ENCODE measurements around the gene CD2. TPM values are rescaled to one million over a fixed set of nuclear protein-coding genes. Genes with fewer than 3 reads are reported as not detected.

Gene CD2
- total and polyA plus RNA-seq, 2 of the 8 experiments (the other 6 are each of a cell fraction or from before 2014, with no cell fraction given): not detected

DNA sequence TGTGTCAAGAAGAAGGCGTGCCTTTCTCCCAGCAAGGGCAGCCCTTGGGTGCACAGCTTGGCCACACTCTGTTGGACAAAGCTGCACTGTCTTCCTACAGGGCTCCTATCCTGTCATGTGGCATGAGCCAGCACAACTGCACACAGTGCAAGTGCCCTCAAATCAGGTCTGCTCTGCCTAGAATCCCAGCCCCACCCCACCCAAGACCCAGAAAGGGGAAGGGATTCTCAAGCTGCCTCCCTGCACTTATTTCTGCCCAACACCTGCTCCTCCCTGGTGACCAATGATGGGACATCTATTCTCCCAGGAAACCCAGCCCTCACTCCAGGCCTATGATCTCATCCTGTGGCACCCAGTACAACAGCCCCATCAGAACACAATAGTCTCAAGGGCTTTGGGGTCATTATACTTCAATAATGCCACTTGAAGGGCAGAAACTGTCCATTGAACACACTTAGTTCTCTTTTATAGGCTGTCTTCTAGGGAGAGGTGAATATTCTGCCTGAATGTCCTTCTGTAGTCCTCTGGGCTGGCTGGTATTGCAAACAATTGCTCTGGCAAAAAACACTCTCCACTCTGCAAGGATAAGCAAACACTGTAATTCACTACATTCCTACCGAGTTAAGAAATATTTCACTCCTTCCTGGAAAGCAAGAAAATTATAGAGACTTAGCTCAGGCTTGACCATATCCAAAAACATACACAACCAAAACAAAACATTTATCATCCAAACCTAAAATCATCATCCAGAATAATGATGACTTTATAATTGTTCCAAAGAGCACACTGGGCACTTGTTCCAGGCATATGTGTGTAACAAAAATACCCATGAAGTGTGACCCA lies 43.6 kb upstream of the CD2 start:
- Histone ChIP-seq H2BK15ac (ENCODE audit: low read length) (peak overlapping the region; percentile 85; the same call in 1 of the 2 replicates), H2BK12ac (ENCODE audit: low read depth, low read length) (peak overlapping the region; percentile 71; the same call in 1 of the 2 replicates), H3K14ac (ENCODE audit: insufficient read length) (no peak overlapping the region), H2AFZ (ENCODE audit: low read length) (peak overlapping the region; percentile 17; the same call in 1 of the 2 replicates), H3K9me3 (ENCODE audit: insufficient read depth in 2 of 2, low read depth in 1 of 2, low read length in 1 of 2) (peaks cover 0 to 9% of the 10 kb centered on the region in 2 experiments; a peak in 1 of 4 replicates), H3K79me1 (ENCODE audit: low read depth, low read length) (no peaks in the 10 kb centered on the region), H3K27ac (ENCODE audit: low read depth, low read length) (no peak overlapping the region), H3K23ac (ENCODE audit: insufficient read length) (no peak overlapping the region), H2AK5ac (ENCODE audit: low read depth, low read length) (peak overlapping the region; percentile 91; the same call in 1 of the 2 replicates), H3K4me3 (ENCODE audit: extremely low read depth in 1 of 4, insufficient read depth in 2 of 4, low read depth in 3 of 4, low read length in 4 of 4) (no peak overlapping the region), H3K56ac (replicated peaks; ENCODE audit: insufficient read length, low read depth, low read length) (no peak overlapping the region), H3K9ac (replicated peaks in 1 of 4; ENCODE audit: extremely low read depth in 1 of 4, low read depth in 3 of 4, low read length in 3 of 4) (no peak overlapping the region), H2BK5ac (ENCODE audit: low read depth, low read length) (peak overlapping the region; percentile 72; the same call in 1 of the 2 replicates), H4K5ac (ENCODE audit: insufficient read length, low read depth, low read length) (no peak overlapping the region), H3K4ac (replicated peaks; ENCODE audit: insufficient read length, low read depth, low read length) (no peak overlapping the region), H4K8ac (ENCODE audit: extremely low read depth, insufficient read depth, low read length) (no peak overlapping the region; the same call in 1 of the 2 replicates), H3K23me2 (ENCODE audit: low read depth, low read length) (no peaks in the 10 kb centered on the region), H3K4me1 (replicated peaks in 1 of 4; ENCODE audit: control insufficient read depth in 3 of 4, insufficient read depth in 4 of 4, low read length in 3 of 4) (peaks cover 6 to 22% (median 9%) of the 10 kb centered on the region in 4 experiments), H2BK120ac (replicated peaks; ENCODE audit: low read depth, low read length) (peak overlapping the region; percentile 24), H3K4me2 (ENCODE audit: insufficient read depth in 1 of 2, low read depth in 2 of 2, low read length in 2 of 2) (no peak overlapping the region), H3K27me3 (replicated peaks in 1 of 4; ENCODE audit: control insufficient read depth in 3 of 4, extremely low read depth in 1 of 4, insufficient read depth in 3 of 4, low read length in 3 of 4) (no peaks in the 10 kb centered on the region), H4K91ac (replicated peaks; ENCODE audit: insufficient read length, low read length) (peak overlapping the region; percentile 7), H4K20me1 (replicated peaks in 1 of 2; ENCODE audit: control insufficient read depth in 1 of 2, insufficient read depth in 2 of 2, low read length in 2 of 2) (no peaks in the 10 kb centered on the region), H3K79me2 (ENCODE audit: control insufficient read depth in 1 of 2, insufficient read depth in 2 of 2, low read length in 2 of 2) (no peaks in the 10 kb centered on the region), H3K36me3 (ENCODE audit: control insufficient read depth in 2 of 4, insufficient read depth in 4 of 4, low read length in 3 of 4) (no peaks in the 10 kb centered on the region), H2BK20ac (ENCODE audit: low read length) (peak overlapping the region; percentile 86; the same call in 1 of the 2 replicates), H3K18ac (ENCODE audit: extremely low read depth, low read length) (no peak overlapping the region)
- FAIRE-seq: no peak
- DNase-seq (ENCODE audit: low read depth in 1 of 2, low spot score in 2 of 2): no peak
- 88% methylated on average over 2 of the region's 2 CpGs; no CpG with 5 or more reads in 1 of the 2 experiments for WGBS, 2 experiments (ENCODE audit: extremely low coverage in 1 of 2, insufficient coverage in 1 of 2, insufficient read length in 1 of 2, insufficient replicate concordance in 2 of 2, low coverage in 1 of 2, low lambda C conversion rate in 2 of 2, missing lambda C conversion rate in 1 of 2)
- POLR2A ChIA-PET (ENCODE audit: partially characterized antibody): no interaction called here
- CTCF ChIA-PET (ENCODE audit: partially characterized antibody): interaction anchor here (0.6 to 3.0 kb wide), 4 partner anchors 15 to 634 kb away, joined by 3 to 17 read pairs (median 4); no protein-coding TSS in a partner anchor
- no peak for TF ChIP-seq CHD1 (IDR thresholded peaks at IDR 0.05; ENCODE audit: low read depth, low read length)
- TF ChIP-seq YY1 (IDR thresholded peaks at IDR 0.05; ENCODE audit: low read depth, low read length): no peak
- no peak for TF ChIP-seq HDAC6 (IDR thresholded peaks at IDR 0.05; ENCODE audit: low read depth, low read length)
- no peak for TF ChIP-seq SAP30 (IDR thresholded peaks at IDR 0.05; ENCODE audit: insufficient read depth, insufficient replicate concordance, low read length)
- TF ChIP-seq MAX (IDR thresholded peaks at IDR 0.05): no peak
- no peak for TF ChIP-seq EP300 (IDR thresholded peaks at IDR 0.05; ENCODE audit: borderline replicate concordance in 1 of 2, low read depth in 2 of 2, low read length in 2 of 2)
- no peak for TF ChIP-seq ATF2 (IDR thresholded peaks at IDR 0.05; ENCODE audit: low read length)
- TF ChIP-seq, protein P1, sequence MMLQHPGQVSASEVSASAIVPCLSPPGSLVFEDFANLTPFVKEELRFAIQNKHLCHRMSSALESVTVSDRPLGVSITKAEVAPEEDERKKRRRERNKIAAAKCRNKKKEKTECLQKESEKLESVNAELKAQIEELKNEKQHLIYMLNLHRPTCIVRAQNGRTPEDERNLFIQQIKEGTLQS (IDR thresholded peaks at IDR 0.05; ENCODE audit: insufficient read depth, low read depth, low read length): no peak

Measured in H1 (cell line).